ENCODE data around the gene BCAS3.
A peak's percentile ranks its signal among the peaks of the same experiment; 100 is the strongest.

Gene BCAS3

DNA sequence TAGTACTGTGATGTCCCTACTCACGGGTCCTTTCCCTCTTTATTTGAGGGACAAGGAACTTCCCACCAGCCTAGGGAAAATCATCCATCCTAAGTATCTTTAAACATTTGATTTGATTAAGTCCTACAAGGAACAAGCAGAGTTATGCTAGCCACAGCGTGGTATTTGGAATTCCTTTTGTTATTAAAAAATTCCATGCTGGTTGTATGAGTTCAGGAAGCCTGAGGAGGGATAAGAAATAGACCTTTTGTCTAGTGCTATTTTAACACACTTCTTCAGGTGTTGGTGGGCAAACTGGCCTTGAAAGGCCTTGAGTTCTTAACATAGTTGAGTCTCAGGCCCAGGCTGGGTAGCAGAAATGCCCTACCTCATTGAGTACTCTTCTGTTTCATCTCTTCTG lies 616.6 kb downstream of the BCAS3 start:
- no peak for DNase-seq (ENCODE audit: low spot score)

DNA sequence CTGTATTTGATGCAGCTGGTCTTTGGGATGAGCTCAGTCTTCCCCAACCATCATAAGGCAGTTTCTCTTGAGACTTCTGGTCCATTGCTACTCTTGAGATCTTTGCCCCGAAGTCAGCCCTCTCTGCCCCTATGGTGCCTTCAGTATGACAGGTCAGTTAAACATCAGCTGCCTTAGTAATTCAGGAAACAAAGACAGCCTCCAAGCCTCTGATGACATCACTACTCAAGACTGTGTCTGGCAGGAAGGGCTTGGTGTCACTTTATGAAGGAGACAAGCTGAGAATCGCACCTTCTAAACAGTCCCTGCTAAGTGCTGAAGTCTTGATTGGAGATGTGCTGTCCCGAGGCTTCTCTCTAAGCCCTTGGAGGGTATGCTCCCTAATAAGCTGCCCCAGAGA lies 617.1 kb downstream of the BCAS3 start:
- DNase-seq (ENCODE audit: low spot score) = peak; percentile 29

DNA sequence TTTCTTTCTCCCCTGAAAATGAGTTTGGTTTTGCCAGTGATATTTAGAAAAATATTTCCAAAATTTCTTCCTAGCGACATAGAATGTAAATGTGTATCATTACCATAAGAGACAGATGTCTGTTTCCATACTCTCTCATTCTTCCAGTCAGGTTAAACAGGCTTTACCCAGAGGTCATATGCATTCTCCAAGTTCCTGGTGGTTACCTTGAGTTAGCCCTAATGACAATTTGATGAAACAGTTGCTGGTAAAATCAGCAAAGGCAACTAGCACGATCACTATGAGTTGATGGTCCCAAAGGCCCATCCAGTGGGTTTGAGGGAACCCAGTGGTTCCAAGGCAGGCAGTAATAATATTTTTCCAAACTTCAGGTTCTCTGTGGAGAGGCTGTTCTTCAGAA lies 618.4 kb downstream of the BCAS3 start:
- DNase-seq (ENCODE audit: low spot score) = no peak

DNA sequence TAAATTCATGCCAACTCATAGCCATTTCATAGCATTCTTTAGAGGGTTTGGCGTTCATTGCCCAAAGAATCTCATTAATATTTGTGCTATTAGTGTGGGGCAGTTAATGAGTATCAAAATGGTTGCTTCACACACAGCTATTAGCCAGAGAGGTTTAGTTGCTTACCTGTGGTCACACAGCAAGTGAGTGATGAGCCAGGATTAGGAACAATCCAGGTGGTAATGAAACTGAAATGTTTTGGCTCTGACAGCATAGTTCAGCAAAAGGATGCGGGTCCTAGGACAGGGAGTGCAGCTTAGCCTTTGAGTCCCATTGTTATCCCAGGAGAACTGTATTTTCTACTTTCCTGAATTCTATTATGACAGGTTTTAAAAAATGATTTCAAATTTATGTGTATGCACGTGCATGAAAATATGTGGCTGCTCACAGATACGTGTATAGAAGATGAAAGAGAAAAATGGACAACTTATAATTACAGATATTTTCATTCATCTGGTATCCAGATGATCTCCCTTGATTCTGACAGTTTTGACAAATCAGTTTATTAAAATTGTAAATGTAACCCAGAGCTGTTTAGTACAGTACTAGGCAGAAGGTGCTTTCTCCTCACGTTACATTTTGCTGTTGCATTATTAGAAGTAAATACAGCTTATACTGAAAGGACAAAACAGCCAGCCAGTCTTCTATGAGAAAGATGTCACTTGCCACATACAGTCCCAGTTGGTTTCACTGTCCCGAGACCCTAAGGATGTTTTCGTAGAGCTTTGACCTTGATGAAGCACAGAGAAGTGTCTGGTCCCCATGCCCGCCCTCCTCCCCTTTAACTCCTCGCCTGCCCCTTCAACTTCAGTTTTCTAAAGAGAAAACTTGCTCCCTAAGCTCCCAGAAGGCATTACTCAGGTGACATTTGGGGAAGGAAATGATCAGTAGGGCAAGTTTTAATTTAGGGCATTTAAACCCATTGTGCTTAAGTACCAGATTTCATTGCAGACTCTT lies 622.2 kb downstream of the BCAS3 start:
- DNase-seq (ENCODE audit: low spot score) = no peak

DNA sequence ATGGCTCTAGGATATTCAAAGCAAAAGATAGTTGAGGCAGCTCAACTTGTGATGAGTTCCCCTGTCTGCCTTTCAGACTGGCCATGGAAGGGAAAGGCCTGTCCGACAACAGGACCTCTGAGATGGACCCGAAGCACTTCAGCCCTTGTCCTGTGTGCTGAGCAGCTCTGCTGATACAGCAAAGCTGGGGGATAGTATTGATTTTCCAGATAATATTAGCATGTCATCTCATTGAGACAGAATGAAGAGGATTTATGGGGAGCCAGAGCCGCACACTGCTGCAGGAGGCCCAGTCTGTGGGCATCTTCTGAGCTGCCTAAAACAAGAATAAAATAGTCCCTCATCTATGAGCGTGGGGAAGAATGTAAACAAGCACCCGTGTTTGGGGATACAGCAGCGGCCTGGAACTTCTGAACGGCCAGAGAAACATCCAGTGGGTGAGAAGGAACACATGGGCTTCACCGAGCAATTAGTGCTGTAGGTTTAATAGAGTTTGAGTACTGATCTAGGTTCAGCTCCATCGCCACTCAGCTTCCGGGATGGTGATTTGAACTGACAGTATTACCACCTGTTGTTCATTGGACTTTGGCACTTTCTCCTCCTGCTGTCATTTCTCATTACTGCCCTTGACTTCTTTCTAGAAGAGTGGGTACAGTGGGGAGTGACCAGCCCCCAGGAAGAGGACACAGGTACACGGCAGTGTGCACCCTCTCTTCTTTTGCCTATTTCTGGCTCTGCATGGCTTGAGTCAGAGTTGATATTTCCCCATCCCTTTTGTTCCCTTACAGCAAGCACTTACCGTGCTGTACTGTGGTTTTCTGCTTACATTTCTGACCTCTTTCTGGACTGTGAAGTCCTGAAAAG lies 625.5 kb downstream of the BCAS3 start:
- DNase-seq (ENCODE audit: low spot score) = no peak

DNA sequence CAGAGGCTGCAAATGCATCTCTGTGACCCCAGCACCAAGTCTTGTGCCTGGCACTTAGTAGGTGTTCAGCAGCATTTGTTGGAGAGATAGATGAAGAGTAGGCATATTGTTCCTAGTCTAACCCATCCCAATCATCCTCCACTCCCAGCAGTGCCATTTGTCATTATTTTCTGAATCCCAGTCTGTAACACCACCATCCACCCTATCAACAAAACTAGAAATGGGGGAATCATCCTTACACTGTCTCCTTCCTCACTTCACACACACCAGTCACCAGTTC lies 626.1 kb downstream of the BCAS3 start:
- DNase-seq (ENCODE audit: low spot score) = no peak

DNA sequence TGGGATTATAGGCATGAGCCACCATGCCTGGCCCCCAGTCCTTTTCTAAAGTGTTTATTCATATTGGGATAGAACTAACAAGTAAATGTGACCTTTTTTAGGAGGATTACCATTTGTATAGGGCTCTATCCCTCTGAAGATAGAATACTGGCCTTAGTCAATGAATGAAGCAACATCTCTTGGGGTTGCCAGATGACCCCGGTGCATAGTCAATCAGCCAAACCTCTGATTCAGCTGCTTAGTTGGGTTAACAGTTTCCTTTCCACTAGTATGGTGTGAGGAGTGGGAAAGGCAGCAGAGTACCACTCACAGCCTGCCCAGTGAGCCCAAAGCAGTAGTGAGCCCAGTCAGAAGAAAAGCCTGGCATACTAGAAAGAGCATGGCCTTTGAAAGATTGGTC lies 627.4 kb downstream of the BCAS3 start:
- DNase-seq (ENCODE audit: low spot score) = no peak

DNA sequence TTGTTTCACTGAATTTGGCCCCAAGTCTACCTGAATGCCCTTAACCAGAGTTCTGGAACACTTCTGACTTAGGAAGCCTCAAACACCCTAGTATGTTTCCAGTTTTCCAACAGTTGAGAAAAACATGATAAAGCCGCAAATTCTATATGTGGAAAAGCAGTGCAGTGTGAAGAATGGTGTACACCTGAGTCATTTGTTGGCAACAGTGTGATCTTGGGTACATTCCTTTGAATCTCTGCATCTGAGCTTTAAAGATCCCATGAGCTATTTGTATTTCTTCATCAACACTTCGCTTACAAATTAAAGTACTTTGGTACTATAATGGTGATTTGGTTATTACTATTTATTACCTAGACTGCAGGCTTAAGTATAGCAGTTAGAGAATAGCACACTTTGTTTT lies 628.4 kb downstream of the BCAS3 start:
- DNase-seq (ENCODE audit: low spot score) = no peak

DNA sequence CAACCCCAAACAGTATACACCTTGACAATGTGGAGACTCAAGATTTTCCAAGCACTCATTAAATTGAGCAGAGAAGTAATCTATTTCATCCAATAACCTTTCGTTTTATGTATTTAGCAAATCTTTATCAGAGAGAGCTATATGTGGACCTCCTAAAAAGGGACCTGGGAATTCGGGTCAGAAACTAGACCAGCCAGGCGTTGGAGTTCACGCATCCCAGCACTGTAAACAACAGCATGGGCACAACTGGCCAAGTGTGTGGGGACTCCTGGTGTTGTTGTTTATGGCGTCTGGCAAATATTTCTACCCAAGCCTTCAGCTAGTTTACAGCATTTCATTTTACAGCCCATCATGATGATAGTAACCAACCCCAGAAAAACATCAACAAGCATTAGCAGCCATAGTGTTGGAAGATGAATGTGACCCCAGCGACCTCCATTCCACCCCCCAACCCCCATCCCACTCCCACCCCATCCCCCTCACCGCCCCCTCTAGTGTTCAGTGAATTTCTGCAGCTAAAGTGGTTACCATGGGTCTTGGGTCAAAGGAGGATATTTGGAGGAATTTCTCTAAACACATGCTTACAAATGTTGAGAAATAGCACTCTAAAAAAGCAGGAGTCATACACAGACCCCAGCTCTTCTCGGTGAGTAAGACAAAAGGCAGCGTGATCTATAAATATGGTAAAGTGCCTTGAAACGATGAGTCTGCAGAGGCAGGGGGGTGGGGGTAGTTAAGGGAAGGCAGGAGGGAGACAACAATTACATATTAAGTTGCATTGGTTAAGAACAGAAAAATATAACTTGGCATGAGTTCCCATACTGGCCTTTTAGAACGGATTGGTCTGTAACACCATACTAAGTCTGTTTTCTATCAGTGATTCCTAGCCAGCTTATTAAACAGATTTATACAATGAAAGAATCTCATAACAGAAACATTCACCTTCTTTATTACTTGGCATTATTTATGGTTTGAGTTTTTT lies 630.5 kb downstream of the BCAS3 start:
- DNase-seq (ENCODE audit: low spot score) = no peak

DNA sequence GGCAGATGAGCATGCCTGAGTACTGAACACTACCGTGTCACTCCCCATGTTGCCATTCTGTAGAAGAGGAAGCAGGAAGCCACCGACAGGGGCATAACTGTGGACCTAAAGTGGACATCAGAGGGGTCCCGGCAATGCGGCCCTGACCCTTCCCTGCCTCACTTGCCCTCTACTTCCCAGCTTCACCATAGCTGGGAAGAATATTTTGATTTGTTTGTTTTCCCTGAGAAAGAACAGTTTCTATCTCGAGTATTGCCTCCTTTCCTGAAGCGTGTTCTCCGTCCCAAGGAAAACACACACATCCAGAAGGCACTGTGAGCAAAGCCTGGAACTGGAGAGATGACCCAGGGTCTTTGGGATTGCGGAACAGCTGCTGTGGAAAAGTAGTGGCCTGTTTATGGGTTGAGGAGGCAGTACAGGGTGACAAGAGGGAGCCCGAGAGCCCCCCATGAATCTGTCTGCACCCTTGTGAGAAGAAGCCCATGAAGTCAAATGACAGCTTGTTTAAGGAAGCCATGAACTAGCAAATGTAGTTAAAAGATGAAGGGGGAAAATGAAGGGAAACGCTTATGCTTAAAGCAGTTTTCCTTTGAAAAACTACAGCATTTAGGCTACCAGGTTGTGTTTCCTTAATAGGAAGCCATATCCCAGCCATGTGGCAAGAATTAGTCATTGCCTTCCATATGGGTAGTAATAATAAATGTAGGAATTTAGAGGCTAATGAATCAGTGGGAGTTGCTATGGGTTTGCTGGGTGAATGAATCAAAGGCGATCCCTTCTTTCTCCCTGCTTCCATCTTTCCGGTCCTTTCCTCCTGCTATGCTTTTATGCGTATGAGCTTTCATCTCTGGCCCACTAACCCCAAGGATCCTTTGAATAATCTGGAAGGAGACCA lies 632.0 kb downstream of the BCAS3 start:
- no peak for DNase-seq (ENCODE audit: low spot score)

DNA sequence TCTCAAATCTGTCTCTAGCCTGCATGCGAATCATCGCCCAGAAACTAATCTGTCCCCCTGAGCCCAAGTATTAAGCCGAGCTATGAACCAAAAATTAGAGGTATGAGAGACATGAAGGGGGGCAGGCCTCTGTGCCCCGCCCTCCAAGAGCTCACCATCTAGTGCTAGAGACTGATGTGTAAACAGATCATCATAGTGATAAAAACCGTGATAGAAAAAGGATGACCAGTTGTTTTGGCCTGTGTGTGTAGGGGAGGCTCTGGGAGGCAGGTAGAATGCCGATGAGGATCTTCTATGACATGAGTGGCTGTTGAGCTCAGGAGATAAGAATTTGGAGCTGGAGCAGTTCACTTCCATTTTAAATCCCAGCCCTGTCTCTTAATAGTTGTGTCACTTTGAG lies 632.9 kb downstream of the BCAS3 start:
- no peak for DNase-seq (ENCODE audit: low spot score)

DNA sequence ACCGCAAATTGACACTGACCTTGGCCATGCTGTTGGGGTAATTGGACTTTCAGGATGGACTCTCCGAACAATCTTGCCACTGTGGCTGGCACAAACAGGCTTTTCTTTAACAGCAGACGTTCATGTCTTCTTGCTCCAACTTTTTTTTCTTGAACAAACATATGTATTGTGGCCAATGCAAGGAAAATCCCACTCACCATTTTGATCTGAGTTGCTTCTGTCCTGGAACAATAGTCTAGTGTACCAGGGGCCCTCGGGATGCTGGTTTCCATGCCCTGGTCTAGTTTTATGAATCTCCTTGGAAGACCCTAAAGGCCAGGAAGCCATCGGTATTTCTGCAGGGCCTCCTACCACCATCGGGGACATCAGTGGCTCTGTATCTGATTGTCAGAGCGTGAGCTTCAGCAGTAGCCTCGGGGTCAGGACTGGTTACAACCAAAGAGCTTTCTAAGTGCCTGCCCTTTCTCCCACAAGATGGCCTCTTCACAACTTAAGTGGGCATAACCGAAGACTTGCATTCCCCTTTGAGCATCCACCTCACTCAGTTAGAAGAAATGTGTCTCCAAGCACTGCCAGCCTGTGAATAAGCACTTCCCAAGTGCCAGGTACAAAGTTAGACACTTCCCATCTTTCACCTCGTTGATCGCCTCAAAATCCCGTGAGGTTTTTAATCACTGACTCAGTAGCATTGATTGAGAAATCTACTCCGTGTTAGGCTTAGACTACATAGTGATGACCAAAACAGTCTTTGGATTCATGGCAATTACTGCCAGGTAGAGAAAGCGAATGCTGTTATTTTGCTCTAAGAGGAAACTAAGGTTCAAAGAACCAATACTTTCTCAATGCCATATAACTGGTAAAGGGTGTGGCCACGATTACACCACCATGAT lies 635.0 kb downstream of the BCAS3 start:
- DNase-seq (ENCODE audit: low spot score) = no peak

DNA sequence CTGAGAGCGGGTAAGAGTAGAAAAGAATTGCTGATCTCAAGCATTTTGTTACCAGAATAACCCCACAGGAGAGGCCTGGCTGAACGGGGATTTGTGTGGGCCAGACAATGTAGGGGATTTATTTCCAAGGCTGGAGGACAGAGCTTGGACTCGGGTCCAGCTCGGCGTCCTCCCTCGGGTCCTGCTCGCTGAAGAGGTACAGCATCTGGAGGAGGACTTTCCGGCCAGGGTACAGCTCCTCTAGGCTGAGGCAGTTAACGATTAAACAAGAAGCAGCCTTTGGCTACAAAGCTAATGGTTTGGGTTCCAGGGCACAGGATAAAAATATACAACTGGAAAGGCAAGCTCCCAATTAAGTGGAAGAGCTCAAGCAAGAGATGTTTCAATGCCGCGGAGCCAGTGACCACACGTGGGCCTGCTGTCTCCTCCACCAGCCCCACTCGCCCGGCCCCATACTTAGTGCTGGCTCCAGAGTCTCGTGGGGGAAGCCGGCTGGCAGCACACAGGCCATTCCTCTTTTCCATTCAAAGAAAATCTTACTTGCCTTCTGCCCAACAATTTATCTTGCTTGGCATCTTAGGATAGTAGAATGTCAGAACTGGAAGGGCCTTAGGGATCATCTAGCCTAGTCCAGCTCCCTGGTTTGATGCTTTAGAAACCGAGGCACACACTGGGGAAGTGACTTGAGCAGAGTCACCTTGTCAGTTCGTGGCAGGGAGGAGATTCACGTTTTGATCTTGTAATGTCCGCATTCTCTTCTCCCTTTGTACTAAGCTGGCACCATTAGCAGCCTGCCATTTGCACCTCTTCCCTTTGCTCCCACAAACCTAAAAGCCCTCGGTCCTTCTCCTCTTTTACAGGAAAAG lies 636.0 kb downstream of the BCAS3 start:
- no peak for DNase-seq (ENCODE audit: low spot score)

DNA sequence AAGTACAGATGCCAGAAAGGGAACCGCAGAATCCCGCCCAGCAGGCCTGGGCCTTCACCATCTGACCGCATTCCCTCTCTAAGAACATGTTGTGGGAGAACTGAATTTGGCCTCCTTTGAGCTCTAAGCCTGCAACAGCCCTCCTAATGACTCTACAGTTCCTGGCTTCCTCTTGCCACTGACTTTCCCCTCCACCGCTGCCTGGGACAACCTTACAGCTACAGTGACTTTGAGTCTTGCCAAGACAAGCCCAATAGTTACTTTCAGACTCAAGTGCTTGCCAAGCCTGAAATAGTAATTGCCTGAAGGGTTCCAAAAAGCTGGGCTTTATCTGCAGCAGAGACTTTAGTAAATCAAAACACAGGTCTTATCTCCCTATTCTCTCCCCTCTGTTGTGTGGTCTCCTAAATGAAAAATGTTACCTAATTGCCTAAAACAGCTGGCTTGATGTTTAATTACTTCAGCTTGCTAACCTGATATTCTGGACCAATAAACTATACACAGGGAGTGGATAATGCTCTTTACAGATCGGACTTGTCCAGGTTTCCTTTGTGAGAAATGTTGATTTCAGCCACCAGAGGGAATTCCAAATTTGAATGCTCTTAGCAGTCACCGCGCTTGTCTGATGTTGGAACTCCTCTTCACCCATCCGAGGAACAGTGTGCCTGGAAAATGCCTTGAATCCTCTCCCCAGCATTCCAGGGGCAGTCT lies 636.9 kb downstream of the BCAS3 start:
- no peak for DNase-seq (ENCODE audit: low spot score)

DNA sequence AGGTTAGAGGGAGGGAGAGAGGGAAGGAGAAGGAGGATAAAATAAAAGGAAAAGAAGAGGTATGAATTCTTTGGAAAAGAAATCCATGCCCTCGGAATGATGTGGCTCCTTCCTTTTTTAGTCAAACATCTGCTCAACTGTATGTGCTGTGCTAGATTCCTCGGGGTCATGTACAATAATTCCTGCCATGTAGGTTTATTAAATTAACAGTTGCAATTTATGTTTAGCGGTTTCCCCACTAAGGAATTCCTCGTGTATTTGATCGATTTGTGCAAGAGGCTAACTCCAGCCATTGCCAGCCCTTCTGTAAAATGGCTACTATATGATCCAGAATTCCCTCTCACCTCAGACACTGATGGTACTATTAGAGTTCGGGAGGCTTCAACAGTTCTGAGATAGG lies 639.0 kb downstream of the BCAS3 start:
- no peak for DNase-seq (ENCODE audit: low spot score)

DNA sequence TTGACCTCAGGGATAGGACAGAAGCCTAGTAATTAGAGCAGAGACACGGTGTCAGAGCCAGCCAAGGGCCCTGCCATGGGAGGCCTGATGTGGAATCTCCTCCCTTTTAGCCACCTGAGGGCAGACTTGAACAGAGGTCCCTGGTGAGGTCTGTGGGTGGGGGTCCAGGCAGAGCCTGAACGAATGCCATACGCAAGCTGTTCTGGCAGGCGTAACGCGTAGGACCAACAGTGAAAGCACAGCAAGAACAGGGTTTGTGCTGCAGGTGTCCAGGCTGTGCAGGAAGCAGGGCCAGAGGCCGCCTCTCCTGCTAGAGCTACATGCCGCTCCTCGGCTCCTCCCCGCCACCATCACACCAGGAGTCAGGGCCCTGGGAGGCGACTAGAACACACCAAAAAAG lies 640.1 kb downstream of the BCAS3 start:
- DNase-seq (ENCODE audit: low spot score) = no peak

DNA sequence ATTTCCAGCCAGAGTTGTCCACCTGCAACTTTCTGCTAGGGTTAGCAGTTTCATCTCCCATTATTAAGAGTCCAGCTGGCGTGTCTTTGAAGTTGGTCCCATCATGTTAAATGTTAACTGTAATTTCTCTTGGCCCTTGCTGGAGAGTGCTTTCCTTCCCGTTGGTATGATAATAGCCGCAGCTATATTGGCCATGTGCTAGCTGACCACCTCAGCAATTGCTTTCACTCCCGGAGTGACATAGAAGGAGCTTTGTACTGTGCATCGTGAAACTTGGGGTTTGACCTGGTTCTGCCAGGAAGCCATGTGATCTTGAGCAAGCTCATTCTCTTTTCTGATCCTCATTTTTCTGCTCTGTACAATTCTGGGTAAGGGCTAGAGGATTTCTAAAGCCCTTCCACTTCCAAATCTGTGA lies 641.0 kb downstream of the BCAS3 start:
- no peak for DNase-seq (ENCODE audit: low spot score)

DNA sequence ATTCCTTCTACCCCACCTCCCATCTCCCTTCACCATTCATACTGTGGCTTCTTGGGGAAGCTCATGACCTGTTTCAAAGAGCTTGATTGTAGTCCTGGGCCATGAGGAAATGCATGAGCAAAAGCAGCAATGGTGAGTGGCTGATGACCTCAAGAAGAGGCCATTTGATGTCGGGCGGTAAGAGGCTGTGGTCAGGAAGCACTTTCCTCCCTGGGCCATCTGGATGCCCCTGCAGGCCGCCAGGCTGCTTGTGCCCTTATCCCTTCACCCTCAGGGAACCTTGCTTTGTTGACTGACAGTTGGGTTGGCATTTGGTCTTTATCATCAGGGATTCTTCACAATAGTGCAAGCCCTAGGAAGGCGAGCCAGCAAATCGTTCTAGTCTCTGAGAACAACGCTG lies 643.7 kb downstream of the BCAS3 start:
- no peak for DNase-seq (ENCODE audit: low spot score)
